Measurements from ENCODE around the gene MVB12B.
A peak's percentile ranks its signal among the peaks of the same experiment; 100 is the strongest.

MVB12B gene

GRCh38 chr9:126384926-126385325, 58.3 kb downstream of the MVB12B start:
- DNase-seq (ENCODE audit: low read depth in 2 of 2) = no peak

DNA sequence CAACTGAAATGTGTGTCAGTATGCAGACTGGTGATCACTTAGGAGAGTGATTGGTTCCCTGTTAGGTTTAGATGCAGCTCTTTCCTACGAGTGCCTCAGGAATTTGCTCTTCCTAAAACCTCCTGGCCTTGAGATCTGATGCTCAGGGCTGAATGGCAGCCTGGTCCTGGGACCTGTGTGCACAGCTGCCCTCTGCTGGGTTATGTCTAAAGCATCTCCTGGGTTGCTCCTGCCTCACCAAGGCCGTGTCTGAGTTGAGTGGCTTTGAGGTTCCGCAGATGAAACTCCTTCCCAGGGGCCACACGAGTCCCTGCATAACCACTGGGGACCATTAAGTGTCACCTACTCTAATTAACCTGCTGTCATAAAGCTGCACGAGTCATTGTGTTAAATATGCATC, 59.5 kb downstream of the MVB12B start:
- DNase-seq (ENCODE audit: low read depth in 2 of 2) = no peak

- no peak for DNase-seq (ENCODE audit: low read depth in 2 of 2)
Observed at GRCh38 chr9:126386776-126387175, 60.1 kb downstream of the MVB12B start.

DNA sequence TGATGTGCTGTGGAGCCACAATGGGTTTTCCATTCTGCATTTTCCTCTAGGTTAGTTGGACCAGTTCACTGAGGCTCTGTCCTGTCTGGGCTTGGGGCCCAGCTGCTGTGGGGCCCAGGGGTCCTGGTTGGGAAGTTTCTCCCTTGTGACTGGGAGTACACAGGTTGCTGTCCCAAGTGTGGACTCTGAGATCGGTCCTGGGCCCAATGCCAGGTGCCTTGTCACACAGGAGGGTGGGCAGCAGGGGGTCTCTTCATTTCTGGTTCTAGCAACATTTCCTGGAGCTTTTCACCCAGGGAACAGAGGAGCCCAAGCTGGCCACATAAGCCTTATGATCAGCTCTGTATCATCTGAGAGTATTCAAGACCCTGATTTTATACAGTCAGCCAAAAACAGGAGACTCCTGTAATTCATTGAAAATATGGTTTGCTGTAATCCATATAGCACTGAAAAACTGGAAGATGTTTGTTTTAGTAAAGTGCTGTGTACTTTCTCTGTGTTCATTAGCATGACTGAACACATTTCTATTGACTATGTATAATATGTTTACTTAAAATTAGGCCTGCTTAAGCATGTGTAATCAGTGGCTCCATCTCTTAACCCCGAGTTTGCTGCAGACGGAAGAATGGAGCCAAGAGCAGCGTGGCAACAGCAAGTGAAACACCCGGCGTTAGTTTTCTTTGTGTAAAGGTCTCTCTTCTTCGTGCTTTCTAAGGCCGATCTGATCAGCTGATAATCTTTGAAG, 62.5 kb downstream of the MVB12B start:
- DNase-seq (ENCODE audit: low read depth in 2 of 2) = no peak

GRCh38 chr9:126389992-126390391, 63.4 kb downstream of the MVB12B start:
- no peak for DNase-seq (ENCODE audit: low read depth in 2 of 2)

DNA sequence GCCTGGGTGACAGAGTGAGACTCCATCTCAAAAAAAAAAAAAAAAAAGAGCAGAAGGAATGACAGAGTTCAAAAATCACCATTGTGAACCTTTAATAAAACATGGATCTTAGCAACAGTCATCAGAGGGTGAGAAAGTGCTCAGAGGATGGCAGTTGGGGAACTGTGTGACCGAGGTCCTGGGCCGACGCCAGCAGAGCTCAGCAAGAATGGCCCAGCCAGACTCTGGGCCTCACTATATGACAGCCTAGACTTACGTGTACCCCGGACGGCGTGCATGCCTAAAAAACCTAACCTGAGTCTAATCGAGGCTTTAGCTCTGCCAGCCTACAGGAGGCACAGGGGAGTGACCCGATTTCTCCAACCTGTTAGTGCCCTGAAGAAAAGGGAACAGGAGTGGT, 64.3 kb downstream of the MVB12B start:
- DNase-seq (ENCODE audit: low read depth in 2 of 2) = no peak

- DNase-seq (ENCODE audit: low read depth in 2 of 2) = no peak
Observed at GRCh38 chr9:126391713-126392661, 65.4 kb downstream of the MVB12B start.

- no peak for DNase-seq (ENCODE audit: low read depth in 2 of 2)
Observed at GRCh38 chr9:126392662-126393371, 66.2 kb downstream of the MVB12B start.

- no peak for DNase-seq (ENCODE audit: low read depth in 2 of 2)
Observed at GRCh38 chr9:126393876-126394275, 67.2 kb downstream of the MVB12B start.

DNA sequence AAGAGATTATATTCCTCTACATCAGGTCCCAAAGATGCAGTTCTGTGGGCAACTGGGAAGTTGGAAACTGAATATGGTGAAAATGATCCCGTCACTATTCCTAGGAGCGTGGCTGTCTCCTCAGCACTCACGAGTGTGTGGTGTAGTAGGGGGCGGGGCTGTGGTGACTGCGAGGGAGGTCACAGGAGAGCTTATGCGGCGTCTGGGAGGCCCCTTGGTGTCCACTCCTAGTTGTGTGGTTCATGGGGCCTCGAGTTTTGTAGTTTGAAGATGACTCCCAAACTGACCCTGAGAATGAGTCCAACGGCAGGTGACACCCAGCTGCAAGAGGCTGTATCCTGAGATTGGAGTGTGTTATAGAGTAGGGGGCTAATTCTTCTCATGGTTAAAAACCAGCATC, 68.2 kb downstream of the MVB12B start:
- no peak for DNase-seq (ENCODE audit: low read depth in 2 of 2)

DNA sequence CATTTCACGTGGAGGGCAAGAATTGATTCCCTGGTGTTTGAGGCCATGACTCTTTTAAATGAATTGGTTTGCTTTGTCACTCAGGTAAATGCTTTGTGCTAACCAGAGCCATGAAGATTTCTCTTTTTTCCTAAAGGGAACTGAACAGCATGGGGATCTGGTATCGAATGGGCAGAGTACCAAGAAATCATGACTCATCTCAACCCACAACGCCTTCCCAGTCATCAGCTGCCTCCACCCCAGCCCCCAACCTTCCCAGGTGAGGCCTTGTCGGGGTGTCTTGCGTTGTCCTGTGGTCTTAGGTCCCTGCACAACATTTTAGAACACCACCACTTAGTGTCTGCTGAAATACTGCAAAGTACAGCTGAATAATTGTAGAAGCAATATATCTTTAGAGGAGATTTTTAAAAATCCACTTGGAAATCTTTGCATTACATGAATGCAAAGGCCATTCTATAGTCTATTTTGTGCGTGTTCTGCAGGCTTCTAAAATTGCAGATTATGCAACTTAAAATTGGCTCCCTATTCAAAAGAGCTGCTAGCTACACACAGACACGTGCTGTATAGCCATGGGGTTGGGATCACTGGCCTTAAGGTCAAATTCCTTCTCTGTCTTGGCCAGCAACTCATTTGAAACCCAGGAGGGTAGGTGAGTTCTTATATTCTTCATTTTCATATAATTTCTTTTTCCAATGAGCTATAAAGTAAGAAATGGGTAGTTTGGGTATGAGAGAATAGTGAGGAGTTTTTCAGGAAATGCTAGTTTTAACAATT, 69.0 kb downstream of the MVB12B start:
- DNase-seq (ENCODE audit: low read depth in 2 of 2) = no peak

GRCh38 chr9:126397056-126397455, 70.4 kb downstream of the MVB12B start:
- DNase-seq (ENCODE audit: low read depth in 2 of 2) = peak; percentile 30 to 45

DNA sequence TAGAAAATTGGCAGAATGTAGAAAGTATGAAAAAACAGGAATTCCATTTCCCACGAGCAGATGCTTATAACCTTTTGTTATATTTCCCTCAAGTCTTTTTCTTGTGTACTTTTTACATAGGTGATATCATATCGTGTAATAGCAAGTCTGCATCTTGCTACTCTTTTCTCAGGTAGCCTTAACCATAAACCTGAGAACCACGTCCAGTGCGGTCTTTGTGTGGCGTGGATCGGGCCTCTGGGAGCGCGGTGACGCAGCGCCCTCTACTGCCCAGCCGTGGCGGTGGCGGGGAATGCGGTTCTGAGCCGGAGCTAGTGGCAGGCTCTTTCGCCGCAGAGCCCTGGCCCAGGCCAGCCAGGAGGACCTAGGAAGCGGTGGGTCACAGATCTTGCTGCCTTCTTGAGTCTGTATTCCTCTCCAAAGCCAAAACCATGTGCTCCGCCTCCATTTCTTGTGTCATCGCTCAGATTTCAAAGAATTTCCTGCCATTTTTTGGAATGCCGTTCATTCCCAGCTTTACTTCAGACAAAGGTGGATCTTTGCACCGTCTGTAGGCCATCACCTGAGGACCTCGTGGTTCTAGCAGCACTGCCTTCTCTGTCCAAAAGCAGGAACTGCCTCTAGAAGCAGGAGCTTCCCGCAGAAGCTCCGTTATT, 71.9 kb downstream of the MVB12B start:
- peak; percentile 41 to 51 for DNase-seq (ENCODE audit: low read depth in 2 of 2)

GRCh38 chr9:126399251-126399650, 72.6 kb downstream of the MVB12B start:
- no peak for DNase-seq (ENCODE audit: low read depth in 2 of 2)

DNA sequence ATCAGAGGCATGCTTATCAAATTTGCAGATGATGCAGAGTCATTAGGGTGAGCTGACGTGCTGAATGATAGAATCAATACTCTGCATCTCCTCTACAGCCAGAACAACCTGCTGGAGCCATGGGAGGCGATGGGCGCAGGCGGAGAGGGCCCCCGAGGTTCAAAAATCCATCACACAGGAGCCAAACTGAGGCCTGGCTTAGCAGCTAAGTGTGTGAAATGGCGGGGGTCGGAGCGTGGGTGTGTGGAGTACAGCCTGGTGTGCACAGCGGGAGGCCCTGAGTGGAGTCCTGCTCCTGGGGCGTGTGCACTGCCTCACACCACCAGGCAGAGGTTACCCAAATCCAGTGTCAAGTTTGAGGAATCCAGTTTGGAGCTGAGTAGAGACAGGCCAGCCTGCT, 73.2 kb downstream of the MVB12B start:
- no peak for DNase-seq (ENCODE audit: low read depth in 2 of 2)

DNA sequence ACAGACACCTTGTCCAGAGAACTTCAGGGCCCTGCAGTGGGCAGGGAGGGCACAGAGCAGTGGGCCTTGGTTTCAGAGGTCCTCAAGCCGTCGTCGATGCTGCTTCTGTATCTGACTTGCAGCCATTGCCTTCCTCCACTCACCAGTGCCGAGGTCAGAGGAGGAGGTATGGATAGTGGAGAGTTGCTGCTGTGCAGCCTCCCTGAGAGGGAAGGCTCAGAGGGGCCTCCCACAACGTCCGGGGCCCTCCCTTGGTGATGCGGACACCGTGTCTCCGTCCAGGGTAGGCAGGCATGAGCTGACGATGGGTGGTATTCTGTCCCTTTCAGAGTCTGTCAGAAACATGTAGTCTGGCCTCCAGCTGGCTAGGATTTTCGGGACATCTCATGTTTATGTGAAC, 73.9 kb downstream of the MVB12B start:
- DNase-seq (ENCODE audit: low read depth in 2 of 2) = no peak

DNA sequence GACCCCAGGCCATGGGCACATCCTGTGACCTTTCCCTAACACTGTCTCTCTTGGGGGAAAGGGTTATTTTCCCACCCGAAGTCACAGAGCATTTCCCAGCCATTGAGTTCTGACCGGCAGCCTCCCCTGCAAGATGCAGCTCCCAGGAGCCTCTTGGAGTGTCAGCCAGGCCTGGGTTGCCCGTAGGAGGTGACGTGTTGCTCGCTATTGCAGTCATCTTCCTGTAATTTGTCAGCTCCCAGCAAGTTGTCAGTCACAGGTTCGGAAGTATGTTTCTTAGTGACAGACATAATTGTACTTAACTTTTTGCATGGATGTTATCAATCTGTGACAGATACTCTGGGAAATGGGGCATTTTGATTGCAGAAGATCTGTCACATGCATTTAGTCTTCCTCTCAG, 74.5 kb downstream of the MVB12B start:
- no peak for DNase-seq (ENCODE audit: low read depth in 2 of 2)

DNA sequence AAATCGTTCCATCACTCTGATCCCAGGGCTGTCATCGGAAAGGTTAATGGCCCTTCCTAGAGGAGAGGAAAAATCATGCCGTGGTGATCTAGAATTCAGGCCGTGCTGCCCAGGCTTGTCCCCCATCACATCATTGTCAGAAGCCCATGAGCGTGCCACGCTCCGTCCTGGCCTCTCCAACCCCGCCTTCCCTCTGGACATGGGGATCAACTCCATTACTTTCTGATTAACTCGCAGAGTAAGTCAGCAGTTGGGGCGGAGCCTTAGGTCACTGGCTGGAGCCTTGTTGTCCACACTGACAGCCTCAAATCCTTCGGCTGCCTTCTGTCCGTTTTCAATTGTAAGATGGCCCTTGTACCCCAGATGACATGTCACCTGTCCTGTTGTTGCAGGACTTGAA, 75.0 kb downstream of the MVB12B start:
- no peak for DNase-seq (ENCODE audit: low read depth in 2 of 2)

DNA sequence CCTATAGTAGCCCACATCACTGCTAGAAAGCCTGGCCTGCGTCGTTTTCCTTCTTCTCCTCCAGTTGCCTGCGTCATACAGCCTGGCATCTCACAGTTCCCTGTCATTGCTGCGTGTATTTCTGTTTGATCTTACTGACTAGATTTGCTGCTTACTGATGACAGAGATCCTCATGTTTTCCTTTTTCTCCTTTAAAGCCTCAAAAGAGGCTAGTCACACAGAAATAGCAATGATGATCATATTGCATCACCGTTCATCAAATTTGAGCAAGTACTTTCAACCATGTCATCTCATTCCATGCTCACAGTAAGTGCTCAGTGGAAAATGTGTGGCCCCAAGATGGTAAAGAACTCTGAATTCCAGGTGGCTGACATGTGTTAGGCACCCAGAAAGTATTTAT, 76.8 kb downstream of the MVB12B start:
- DNase-seq (ENCODE audit: low read depth in 2 of 2) = no peak

GRCh38 chr9:126404459-126404858, 77.8 kb downstream of the MVB12B start:
- no peak for DNase-seq (ENCODE audit: low read depth in 2 of 2)

- no peak for DNase-seq (ENCODE audit: low read depth in 2 of 2)
Observed at GRCh38 chr9:126406075-126406667, 79.5 kb downstream of the MVB12B start.
